Gastrocnemius medialis (tissue), 4 donors: ENCODE data around the gene CXorf65. TPM values are rescaled to one million over a fixed set of nuclear protein-coding genes. Genes with fewer than 3 reads are reported as not detected.
A peak's percentile ranks its signal among the peaks of the same experiment; 100 is the strongest.

Source experiments
- ATAC-seq, 2 donors: fragments of 150-250 bp; one replicate each; pipeline ENCODE4 v1.9.1; 2016
- DNase-seq, 2 donors: peaks; one replicate each; pipeline ENCODE4 v3.0.0-alpha.2; 2019
- H3K27ac ChIP-seq, 4 donors: fragments of 200-600 bp; sonication (generic); 1 replicate in 1 of 4; 2 replicates in 3 of 4; pipeline ENCODE4 v1.5.1; 2016 to 2018; ENCODE audit warnings: mild to moderate bottlenecking in 2 of 4, moderate library complexity in 1 of 4
- H3K27me3 ChIP-seq, 3 donors: fragments of 200-600 bp; sonication (generic) in 2 of 3; 1 replicate in 1 of 3; 2 replicates in 2 of 3; pipeline versions ENCODE4 v1.5.1 to v1.6.0; 2016 to 2019; ENCODE audit warnings: mild to moderate bottlenecking in 1 of 3, moderate library complexity in 1 of 3
- H3K36me3 ChIP-seq, 2 donors: fragments of 200-600 bp; sonication (generic) in 1 of 2; one replicate each; pipeline ENCODE4 v1.5.1; 2017 to 2018
- H3K4me1 ChIP-seq, 2 donors: fragments of 200-600 bp; sonication (generic) in 1 of 2; one replicate each; pipeline ENCODE4 v1.5.1; 2016 to 2017; ENCODE audit warnings: mild to moderate bottlenecking in 2 of 2
- H3K4me3 ChIP-seq, 4 donors: fragments of 200-600 bp; sonication (generic) in 3 of 4; 1 replicate in 1 of 4; 2 replicates in 3 of 4; pipeline ENCODE4 v1.5.1; 2016 to 2019; ENCODE audit warnings: mild to moderate bottlenecking in 2 of 4
- H3K9me3 ChIP-seq, 3 donors: fragments of 200-600 bp; sonication (generic) in 2 of 3; 1 replicate in 1 of 3; 2 replicates in 2 of 3; pipeline ENCODE4 v1.5.1; 2016 to 2019
- CTCF ChIP-seq, 5 experiments: fragments of 450-650 bp in 3 of 5; fragments of 200-600 bp in 2 of 5; sonication (generic) in 2 of 5; IDR thresholded peaks in 4 of 5; conservative IDR thresholded peaks in 1 of 5; 1 replicate in 4 of 5; 2 replicates in 1 of 5; pipeline ENCODE4 v1.5.1; 2016 to 2019; ENCODE audit warnings: antibody characterized with exemption in 5 of 5, mild to moderate bottlenecking in 3 of 5, moderate library complexity in 3 of 5
- POLR2A ChIP-seq, 2 donors: fragments of 450-650 bp; IDR thresholded peaks; one replicate each; pipeline ENCODE4 v1.6.1; 2017; ENCODE audit warnings: antibody characterized with exemption in 2 of 2, mild to moderate bottlenecking in 2 of 2, moderate library complexity in 2 of 2
- in situ Hi-C, 4 donors: fragments of 200-750 bp; cut with MboI; loops; one replicate each; pipeline versions ENCODE4 v1.15.0 to v1.8.0; 2017; ENCODE audit warnings: low sequenced_read_pairs in 4 of 4
- intact Hi-C: fragments of 100-400 bp; cut with DNase I; formaldehyde crosslinking; loops from one replicate; pipeline ENCODE4 v1.15.1; 2023; ENCODE audit warnings: low total_unique reads
- total RNA-seq, 4 donors: library from RNA; depleted of rRNA; stranded (reverse); fragments of >200 nt; gene quantifications; one replicate each; pipeline versions ENCODE4 v1.1.0 to v1.2.3, GENCODE V29; 2016

Gene CXorf65
- total RNA-seq, 4 donors from 2014 or later = not detected

GRCh38 chrX:71095555-71095980 is 11.0 kb downstream of the CXorf65 start, which contains the start of gene FOXO4:
Gene FOXO4 (plus strand): TSS chrX:71095851. CDS start chrX:71096529, 678 bp downstream.
- peak; percentile 85 to 86 for DNase-seq
- H3K36me3 ChIP-seq = no peaks in the 10 kb centered on the region
- H3K27me3 ChIP-seq = no peaks in the 10 kb centered on the region
- in situ Hi-C loops = no loop called here
- peaks cover 9% of the 10 kb centered on the region in 2 donors for H3K4me1 ChIP-seq
- ATAC-seq = peak; percentile 95 to 96
- TF ChIP-seq POLR2A (IDR thresholded peaks at IDR 0.05) = peak; percentile 11 to 38
- no peak for TF ChIP-seq CTCF (IDR thresholded peaks at IDR 0.05 in 4 of 5, conservative IDR thresholded peaks at IDR 0.05 in 1 of 5)
- intact Hi-C loops = loop anchor here (1.0 to 2.0 kb wide), 2 partner anchors 27 to 83 kb away; partner anchors contain the start of gene SNX12
- H3K9me3 ChIP-seq = no peaks in the 10 kb centered on the region
- H3K27ac ChIP-seq = peak within 1 kb of the TSS; percentile 74 to 87 (median 84)
- peak within 1 kb of the TSS; percentile 62 to 71 (median 66) for H3K4me3 ChIP-seq

DNA sequence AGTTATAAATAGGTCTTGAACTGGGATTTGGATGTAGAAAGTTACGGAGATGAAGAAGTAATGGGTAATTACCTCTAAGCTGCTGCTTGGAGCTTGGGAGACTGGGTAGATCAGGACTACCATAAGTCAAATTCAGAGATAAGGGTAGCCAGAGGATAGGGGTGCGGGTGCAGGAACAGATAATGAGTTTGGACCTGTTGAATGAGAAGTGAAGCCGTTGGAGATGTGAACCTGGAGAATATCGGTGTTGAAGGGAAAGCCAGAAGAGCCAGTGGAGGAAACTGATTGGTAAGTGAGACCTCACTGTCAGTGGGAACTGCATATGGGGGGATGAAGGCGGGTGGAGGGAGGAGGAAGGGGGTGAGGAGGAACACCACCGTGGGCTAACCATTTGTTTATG is 11.5 kb downstream of the CXorf65 start:
- ATAC-seq (peak in 1 of 2 donors; percentile 17), DNase-seq (no peak)
- Histone ChIP-seq H3K4me1 (peaks cover 9% of the 10 kb centered on the region in 2 donors), H3K9me3 (no peaks in the 10 kb centered on the region), H3K27me3 (no peaks in the 10 kb centered on the region), H3K36me3 (no peaks in the 10 kb centered on the region), H3K4me3 (peak overlapping the region; percentile 62 to 71 (median 66)), H3K27ac (peak overlapping the region; percentile 74 to 87 (median 84))
- TF ChIP-seq POLR2A (IDR thresholded peaks at IDR 0.05) (no peak), CTCF (IDR thresholded peaks at IDR 0.05 in 4 of 5, conservative IDR thresholded peaks at IDR 0.05 in 1 of 5) (no peak)
- intact Hi-C loops = loop anchor here (1.0 to 2.0 kb wide), 2 partner anchors 27 to 84 kb away; partner anchors contain the start of gene SNX12
- in situ Hi-C loops = no loop called here

GRCh38 chrX:71091263-71091662 is 15.3 kb downstream of the CXorf65 start:
- Histone ChIP-seq H3K4me1 (no peaks in the 10 kb centered on the region), H3K9me3 (no peaks in the 10 kb centered on the region), H3K27ac (no peak overlapping the region), H3K4me3 (no peak overlapping the region), H3K27me3 (no peaks in the 10 kb centered on the region), H3K36me3 (no peaks in the 10 kb centered on the region)
- no peak for DNase-seq
- intact Hi-C loops = no loop called here
- no peak for TF ChIP-seq CTCF (IDR thresholded peaks at IDR 0.05 in 4 of 5, conservative IDR thresholded peaks at IDR 0.05 in 1 of 5)
- no peak for TF ChIP-seq POLR2A (IDR thresholded peaks at IDR 0.05)
- in situ Hi-C loops = no loop called here
- no peak for ATAC-seq

GRCh38 chrX:71085900-71086299 is 20.6 kb downstream of the CXorf65 start:
- in situ Hi-C loops = no loop called here

More at GRCh38 chrX:71085900-71086299, 20.6 kb downstream of the CXorf65 start:
- intact Hi-C loops = no loop called here
- TF ChIP-seq CTCF (IDR thresholded peaks at IDR 0.05 in 4 of 5, conservative IDR thresholded peaks at IDR 0.05 in 1 of 5) (no peak), POLR2A (IDR thresholded peaks at IDR 0.05) (no peak)
- no peak for DNase-seq
- H3K36me3 ChIP-seq = no peaks in the 10 kb centered on the region
- no peaks in the 10 kb centered on the region for H3K4me1 ChIP-seq
- no peak overlapping the region for H3K27ac ChIP-seq
- H3K27me3 ChIP-seq = no peaks in the 10 kb centered on the region
- no peak overlapping the region for H3K4me3 ChIP-seq
- H3K9me3 ChIP-seq = no peaks in the 10 kb centered on the region
- no peak for ATAC-seq
